Prostate gland (tissue), 2 donors: ENCODE measurements around the gene GABARAP. TPM values are rescaled to one million over a fixed set of nuclear protein-coding genes. Genes with fewer than 3 reads are reported as not detected.

Experiments
- DNase-seq: peaks from one replicate; pipeline ENCODE4 v3.0.0-alpha.2; 2019; ENCODE audit warnings: low spot score
- H3K27ac ChIP-seq, 2 donors: fragments of 200-600 bp; sonication (generic); 2 replicates each; pipeline ENCODE4 v1.5.1; 2017 to 2019
- H3K27me3 ChIP-seq: fragments of 200-600 bp; sonication (generic); replicated peaks from 2 replicates; pipeline ENCODE4 v1.5.1; 2019; ENCODE audit not compliant: insufficient read depth
- H3K36me3 ChIP-seq, 2 donors: fragments of 200-600 bp; sonication (generic); 1 replicate in 1 of 2; 2 replicates in 1 of 2; pipeline versions ENCODE4 v1.5.1 to v1.8.1; 2017 to 2019
- H3K4me1 ChIP-seq: fragments of 200-600 bp; sonication (generic); replicated peaks from 2 replicates; pipeline ENCODE4 v1.5.1; 2019
- H3K4me3 ChIP-seq, 2 donors: fragments of 200-600 bp; sonication (generic); 2 replicates each; pipeline ENCODE4 v1.5.1; 2017 to 2019
- H3K9me3 ChIP-seq: fragments of 200-600 bp; sonication (generic); 2 replicates; pipeline ENCODE4 v1.5.1; 2017
- POLR2A ChIP-seq: fragments of 450-650 bp; IDR thresholded peaks from one replicate; pipeline ENCODE4 v1.6.1; 2016; ENCODE audit warnings: antibody characterized with exemption, mild to moderate bottlenecking
- POLR2AphosphoS5 ChIP-seq: sonication (generic); formaldehyde crosslinking; IDR thresholded peaks from one replicate; pipeline ENCODE4 v1.6.1; 2017; ENCODE audit warnings: antibody characterized with exemption
- WGBS: methylation state at CpG from one replicate; pipeline ENCODE4 v1.1.5; 2018; 5-methylcytosine and 5-hydroxymethylcytosine counted together
- intact Hi-C: fragments of 100-400 bp; cut with DNase I; formaldehyde crosslinking; loops from one replicate; pipeline ENCODE4 v1.14.2; 2022
- total RNA-seq, 2 donors: library from RNA; depleted of rRNA; stranded (reverse); fragments of >200 nt; gene quantifications; one replicate each; pipeline ENCODE4 v1.1.0, GENCODE V29; 2016
- TF ChIP-seq, protein P1 (sequence below), 4 experiments: fragments of 200-600 bp in 2 of 4; fragments of 450-650 bp in 2 of 4; sonication (generic) in 2 of 4; IDR thresholded peaks; 1 replicate in 3 of 4; 2 replicates in 1 of 4; pipeline ENCODE4 v1.5.1; 2016 to 2019; ENCODE audit warnings: antibody characterized with exemption in 4 of 4, mild to moderate bottlenecking in 2 of 4, moderate library complexity in 2 of 4

The GABARAP gene
- total RNA-seq, 2 donors from 2014 or later: 493 to 527 TPM

- intact Hi-C loops: no loop called here
- no peak for TF ChIP-seq POLR2AphosphoS5
- TF ChIP-seq, protein P1, sequence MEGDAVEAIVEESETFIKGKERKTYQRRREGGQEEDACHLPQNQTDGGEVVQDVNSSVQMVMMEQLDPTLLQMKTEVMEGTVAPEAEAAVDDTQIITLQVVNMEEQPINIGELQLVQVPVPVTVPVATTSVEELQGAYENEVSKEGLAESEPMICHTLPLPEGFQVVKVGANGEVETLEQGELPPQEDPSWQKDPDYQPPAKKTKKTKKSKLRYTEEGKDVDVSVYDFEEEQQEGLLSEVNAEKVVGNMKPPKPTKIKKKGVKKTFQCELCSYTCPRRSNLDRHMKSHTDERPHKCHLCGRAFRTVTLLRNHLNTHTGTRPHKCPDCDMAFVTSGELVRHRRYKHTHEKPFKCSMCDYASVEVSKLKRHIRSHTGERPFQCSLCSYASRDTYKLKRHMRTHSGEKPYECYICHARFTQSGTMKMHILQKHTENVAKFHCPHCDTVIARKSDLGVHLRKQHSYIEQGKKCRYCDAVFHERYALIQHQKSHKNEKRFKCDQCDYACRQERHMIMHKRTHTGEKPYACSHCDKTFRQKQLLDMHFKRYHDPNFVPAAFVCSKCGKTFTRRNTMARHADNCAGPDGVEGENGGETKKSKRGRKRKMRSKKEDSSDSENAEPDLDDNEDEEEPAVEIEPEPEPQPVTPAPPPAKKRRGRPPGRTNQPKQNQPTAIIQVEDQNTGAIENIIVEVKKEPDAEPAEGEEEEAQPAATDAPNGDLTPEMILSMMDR (IDR thresholded peaks at IDR 0.05): no peak
- no peak for TF ChIP-seq POLR2A
- Histone ChIP-seq H3K36me3 (peaks cover 2 to 31% of the 10 kb centered on the region in 2 donors), H3K4me3 (no peak overlapping the region), H3K27me3 (no peaks in the 10 kb centered on the region), H3K9me3 (no peaks in the 10 kb centered on the region), H3K27ac (peak overlapping the region; percentile 57 to 99), H3K4me1 (peaks cover 23% of the 10 kb centered on the region)
- DNase-seq: no peak
- WGBS: 61% methylated on average over 15 of the region's 15 CpGs
Measured at GRCh38 chr17:7224661-7225111, 17.6 kb downstream of the GABARAP start.

- peaks cover 18% of the 10 kb centered on the region for H3K4me1 ChIP-seq
- TF ChIP-seq, protein P1 (IDR thresholded peaks at IDR 0.05): no peak
- TF ChIP-seq POLR2A: no peak
- TF ChIP-seq POLR2AphosphoS5: no peak
- peak overlapping the region in 1 of 2 donors; percentile 99 for H3K27ac ChIP-seq
- H3K9me3 ChIP-seq: no peaks in the 10 kb centered on the region
- H3K4me3 ChIP-seq: no peak overlapping the region
- WGBS: 77% methylated on average over 10 of the region's 10 CpGs
- intact Hi-C loops: no loop called here
- peaks cover 2 to 25% of the 10 kb centered on the region in 2 donors for H3K36me3 ChIP-seq
- no peaks in the 10 kb centered on the region for H3K27me3 ChIP-seq
- DNase-seq: no peak
Measured at GRCh38 chr17:7224110-7224509, 18.1 kb downstream of the GABARAP start.

- Histone ChIP-seq H3K4me1 (peaks cover 15% of the 10 kb centered on the region), H3K36me3 (peaks cover 2 to 21% of the 10 kb centered on the region in 2 donors), H3K4me3 (no peak overlapping the region), H3K9me3 (no peaks in the 10 kb centered on the region), H3K27me3 (no peaks in the 10 kb centered on the region), H3K27ac (peak overlapping the region in 1 of 2 donors; percentile 99)
- TF ChIP-seq, protein P1 (IDR thresholded peaks at IDR 0.05): no peak
- no peak for TF ChIP-seq POLR2AphosphoS5
- TF ChIP-seq POLR2A: no peak
- DNase-seq: no peak
- WGBS: 69% methylated on average over 4 of the region's 4 CpGs
- intact Hi-C loops: no loop called here
Measured at GRCh38 chr17:7223375-7223774, 18.9 kb downstream of the GABARAP start.

GRCh38 chr17:7222972-7223292 lies 19.3 kb downstream of the GABARAP start:
- no peaks in the 10 kb centered on the region for H3K9me3 ChIP-seq
- DNase-seq: no peak
- H3K4me1 ChIP-seq: peaks cover 19% of the 10 kb centered on the region
- TF ChIP-seq POLR2AphosphoS5: no peak
- no peak for TF ChIP-seq POLR2A
- TF ChIP-seq, protein P1 (IDR thresholded peaks at IDR 0.05): no peak
- peak overlapping the region in 1 of 2 donors; percentile 99 for H3K27ac ChIP-seq
- H3K27me3 ChIP-seq: no peaks in the 10 kb centered on the region
- H3K4me3 ChIP-seq: no peak overlapping the region
- peaks cover 2 to 20% of the 10 kb centered on the region in 2 donors for H3K36me3 ChIP-seq
- intact Hi-C loops: no loop called here
- 67% methylated on average over 7 of the region's 7 CpGs for whole genome bisulfite sequencing
